GM06990 (cell line): ENCODE data around the gene ASB8.

ENCODE experiments used
- DNase-seq: peaks from one replicate; pipeline ENCODE4 v3.0.0-alpha.2; 2011; ENCODE audit not compliant: insufficient read length; ENCODE audit errors: extremely low read depth
- H3K27me3 ChIP-seq: replicated peaks from 2 replicates; pipeline ENCODE4 v1.6.0; 2011; ENCODE audit warnings: low read length; ENCODE audit not compliant: control insufficient read depth, insufficient read depth
- H3K36me3 ChIP-seq: 2 replicates; pipeline ENCODE4 v1.5.1; 2011; ENCODE audit warnings: low read length; ENCODE audit not compliant: control insufficient read depth, insufficient read depth
- H3K4me3 ChIP-seq: replicated peaks from 2 replicates; pipeline ENCODE4 v1.5.1; 2011; ENCODE audit warnings: low read depth, mild to moderate bottlenecking, control low read depth, low read length
- CTCF ChIP-seq: IDR thresholded peaks from 2 replicates; pipeline ENCODE4 v1.5.1; 2011; ENCODE audit warnings: low read length, control low read depth, mild to moderate bottlenecking, inconsistent platforms; ENCODE audit not compliant: insufficient read depth, poor library complexity, severe bottlenecking

Gene ASB8

GRCh38 chr12:48193623-48194022 is 36.3 kb upstream of the ASB8 start:
- Histone ChIP-seq H3K27me3 (no peaks in the 10 kb centered on the region), H3K4me3 (no peak overlapping the region), H3K36me3 (no peaks in the 10 kb centered on the region)
- TF ChIP-seq CTCF = no peak
- no peak for DNase-seq

DNA sequence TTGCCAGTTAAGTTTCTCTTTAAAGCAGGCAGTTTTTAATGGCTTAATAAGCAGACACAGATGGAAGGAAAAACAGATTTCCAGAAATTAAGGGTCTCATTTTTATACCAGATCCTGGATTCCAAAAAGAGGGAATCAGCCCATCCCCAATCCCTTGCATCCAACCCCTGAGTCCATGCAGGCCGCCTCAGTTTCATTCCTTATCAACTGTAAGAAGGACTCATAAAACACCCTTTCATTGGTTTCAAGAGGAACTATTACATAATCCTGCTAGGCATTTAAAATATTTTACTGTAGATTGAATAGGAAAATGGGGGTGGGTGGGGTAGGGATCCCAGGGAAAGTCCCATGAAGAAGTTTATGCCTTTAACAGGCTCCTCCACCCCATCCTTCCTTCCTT is 35.5 kb upstream of the ASB8 start:
- Histone ChIP-seq H3K27me3 (no peaks in the 10 kb centered on the region), H3K36me3 (no peaks in the 10 kb centered on the region), H3K4me3 (no peak overlapping the region)
- no peak for TF ChIP-seq CTCF
- no peak for DNase-seq

GRCh38 chr12:48191096-48191495 is 33.8 kb upstream of the ASB8 start:
- Histone ChIP-seq H3K4me3 (no peak overlapping the region), H3K36me3 (no peaks in the 10 kb centered on the region), H3K27me3 (no peaks in the 10 kb centered on the region; the same call in 1 of the 2 replicates)
- no peak for TF ChIP-seq CTCF
- DNase-seq = no peak

DNA sequence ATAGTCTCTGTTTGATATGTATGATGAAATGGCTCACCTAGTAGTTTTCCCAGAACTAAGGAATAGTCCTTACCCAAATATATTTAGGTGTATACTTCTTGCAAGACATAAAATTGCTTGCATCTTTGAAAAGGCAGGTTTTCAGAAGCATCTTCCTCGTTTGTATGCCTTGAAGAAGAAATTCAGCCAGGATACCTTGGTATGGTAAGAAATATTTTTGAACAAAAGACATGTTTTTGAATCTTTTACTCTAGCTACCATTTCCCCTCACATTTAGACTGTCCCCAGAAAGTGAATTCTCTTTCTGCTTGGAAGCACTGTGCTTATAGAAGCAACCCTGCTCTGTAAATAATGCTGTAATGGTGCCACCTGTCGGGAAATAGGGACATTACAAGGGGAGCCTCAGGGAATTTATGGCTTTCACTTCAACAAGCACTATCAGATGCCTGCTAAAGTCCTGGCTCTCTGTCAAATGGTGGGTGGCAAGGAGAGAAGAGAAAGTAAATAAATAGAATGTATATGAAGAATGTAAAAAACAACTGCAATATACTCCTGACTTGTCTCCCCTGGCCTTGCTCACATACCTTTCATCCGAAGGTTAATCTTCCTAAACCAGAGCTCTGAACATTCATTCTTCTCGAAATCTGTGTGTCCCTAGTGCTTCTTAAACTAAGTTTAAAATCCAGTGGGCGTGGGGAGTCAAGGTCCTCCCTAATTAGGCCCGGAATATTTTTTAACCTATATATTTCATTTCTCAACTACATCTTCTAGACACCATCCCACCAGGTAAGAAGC is 32.2 kb upstream of the ASB8 start:
- Histone ChIP-seq H3K27me3 (no peaks in the 10 kb centered on the region; the same call in 1 of the 2 replicates), H3K4me3 (no peak overlapping the region), H3K36me3 (no peaks in the 10 kb centered on the region)
- DNase-seq = no peak
- peak; percentile 81 for TF ChIP-seq CTCF

- no peak for DNase-seq
- Histone ChIP-seq H3K4me3 (no peak overlapping the region), H3K36me3 (no peaks in the 10 kb centered on the region), H3K27me3 (no peaks in the 10 kb centered on the region; the same call in 1 of the 2 replicates)
- TF ChIP-seq CTCF = no peak
Observed at GRCh38 chr12:48187916-48188695, 30.8 kb upstream of the ASB8 start.
